ENCODE measurements around the gene COL26A1.

The COL26A1 gene

GRCh38 chr7:101373812-101374614, 11.3 kb downstream of the COL26A1 start:
- DNase-seq, result no peak

- DNase-seq, result no peak
Observed at GRCh38 chr7:101374990-101375389, 12.3 kb downstream of the COL26A1 start.

- DNase-seq, result no peak
Observed at GRCh38 chr7:101376601-101377000, 13.9 kb downstream of the COL26A1 start.

GRCh38 chr7:101377189-101377736, 14.6 kb downstream of the COL26A1 start:
- no peak for DNase-seq

GRCh38 chr7:101378751-101379174, 16.1 kb downstream of the COL26A1 start:
- no peak for DNase-seq

GRCh38 chr7:101379302-101379701, 16.6 kb downstream of the COL26A1 start:
- no peak for DNase-seq

GRCh38 chr7:101381549-101382111, 19.0 kb downstream of the COL26A1 start:
- DNase-seq, result no peak

GRCh38 chr7:101382937-101383336, 20.3 kb downstream of the COL26A1 start:
- DNase-seq, result no peak

- no peak for DNase-seq
Observed at GRCh38 chr7:101386177-101386557, 23.5 kb downstream of the COL26A1 start.

- DNase-seq, result no peak
Observed at GRCh38 chr7:101386558-101387231, 24.0 kb downstream of the COL26A1 start.

- DNase-seq, result no peak
Observed at GRCh38 chr7:101390901-101391301, 28.2 kb downstream of the COL26A1 start.

GRCh38 chr7:101391991-101392390, 29.3 kb downstream of the COL26A1 start:
- no peak for DNase-seq

GRCh38 chr7:101393865-101394264, 31.2 kb downstream of the COL26A1 start:
- DNase-seq, result no peak

- DNase-seq, result no peak
Observed at GRCh38 chr7:101395376-101395775, 32.7 kb downstream of the COL26A1 start.

- DNase-seq, result no peak
Observed at GRCh38 chr7:101397243-101397642, 34.6 kb downstream of the COL26A1 start.

- no peak for DNase-seq
Observed at GRCh38 chr7:101397770-101398324, 35.2 kb downstream of the COL26A1 start.

GRCh38 chr7:101398396-101399289, 36.0 kb downstream of the COL26A1 start:
- DNase-seq, result no peak

- DNase-seq, result no peak
Observed at GRCh38 chr7:101399759-101400158, 37.1 kb downstream of the COL26A1 start.

GRCh38 chr7:101400751-101401150, 38.1 kb downstream of the COL26A1 start:
- no peak for DNase-seq

GRCh38 chr7:101401390-101402080, 38.9 kb downstream of the COL26A1 start:
- no peak for DNase-seq

GRCh38 chr7:101402081-101402779, 39.6 kb downstream of the COL26A1 start:
- DNase-seq, result no peak
